ENCODE measurements around the gene DSCAML1.

Gene DSCAML1

GRCh38 chr11:117701781-117702180, 95.2 kb downstream of the DSCAML1 start:
- no peak overlapping the region for H3K27ac ChIP-seq
- TF ChIP-seq CTCF (conservative IDR thresholded peaks at IDR 0.05), result no peak

DNA sequence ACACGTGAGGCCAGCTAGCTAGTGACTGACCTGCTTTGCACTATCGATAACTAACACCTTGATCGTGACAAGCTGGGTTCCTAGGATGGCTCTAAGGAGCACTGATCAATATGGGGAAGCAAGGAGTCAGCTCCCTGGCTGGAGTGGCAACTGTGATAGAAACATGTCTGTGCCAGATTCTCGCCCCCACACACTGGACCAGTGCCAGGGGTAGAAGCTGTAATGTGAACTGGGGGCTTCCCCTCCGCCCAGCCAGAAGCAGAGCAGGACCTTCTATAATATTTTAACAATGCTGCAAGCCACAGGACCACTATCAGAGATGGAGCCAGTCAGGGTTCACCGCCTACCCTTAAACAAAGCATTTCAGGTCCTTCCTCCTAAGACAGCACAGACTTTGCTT, 96.5 kb downstream of the DSCAML1 start:
- H3K27ac ChIP-seq, result no peak overlapping the region
- TF ChIP-seq CTCF (conservative IDR thresholded peaks at IDR 0.05), result no peak

DNA sequence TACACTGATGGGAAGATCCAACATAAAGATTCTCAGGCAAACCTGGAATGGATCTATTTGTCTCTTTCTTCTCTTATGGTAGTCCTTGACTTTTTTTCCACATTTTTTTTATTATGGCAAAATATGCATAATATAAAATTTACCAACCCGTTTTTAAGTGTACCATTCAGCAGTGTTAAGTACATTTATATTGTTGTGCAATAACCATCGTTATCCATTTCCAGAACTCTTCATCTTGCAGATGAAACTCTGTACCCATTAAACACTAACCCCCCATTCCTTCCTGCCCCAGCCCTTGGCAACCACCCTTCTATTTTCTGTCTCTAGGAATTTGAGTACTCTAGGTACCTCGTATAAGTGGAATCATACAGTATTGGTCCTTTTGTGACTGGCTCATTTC, 99.7 kb downstream of the DSCAML1 start:
- no peak for TF ChIP-seq CTCF (conservative IDR thresholded peaks at IDR 0.05)
- no peak overlapping the region for H3K27ac ChIP-seq

GRCh38 chr11:117696540-117696939, 100.5 kb downstream of the DSCAML1 start:
- H3K27ac ChIP-seq, result no peak overlapping the region
- TF ChIP-seq CTCF (conservative IDR thresholded peaks at IDR 0.05), result no peak

DNA sequence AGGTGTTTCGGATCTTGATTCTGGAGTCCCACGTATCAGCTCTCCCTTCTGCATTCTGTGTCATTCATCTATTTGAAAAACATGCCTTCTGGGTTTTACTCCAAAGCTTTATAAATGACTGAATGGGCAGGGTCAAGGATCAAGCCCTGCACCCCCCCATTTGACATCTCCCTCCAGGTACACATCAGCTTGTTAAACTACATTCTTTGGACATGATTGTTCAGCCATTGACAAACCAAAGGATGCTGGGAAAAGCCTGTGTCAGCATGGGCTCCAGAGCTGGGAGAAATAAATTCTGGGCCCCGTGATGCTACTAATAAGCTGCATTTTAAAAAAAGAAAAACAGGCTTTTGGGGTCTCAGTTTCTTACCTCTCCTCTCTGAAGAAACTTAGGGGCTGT, 103.7 kb downstream of the DSCAML1 start:
- no peak overlapping the region for H3K27ac ChIP-seq
- no peak for TF ChIP-seq CTCF (conservative IDR thresholded peaks at IDR 0.05)

GRCh38 chr11:117691516-117691915, 105.5 kb downstream of the DSCAML1 start:
- TF ChIP-seq CTCF (conservative IDR thresholded peaks at IDR 0.05), result no peak
- no peak overlapping the region for H3K27ac ChIP-seq

- no peak for TF ChIP-seq CTCF (conservative IDR thresholded peaks at IDR 0.05)
- no peak overlapping the region for H3K27ac ChIP-seq
Measured at GRCh38 chr11:117691218-117691514, 105.8 kb downstream of the DSCAML1 start.

All from VCaP (cell line).